Astrocyte of the cerebellum (primary cell): ENCODE data around the gene CAMTA1.

ENCODE experiments used
- DNase-seq: peaks from one replicate; pipeline ENCODE4 v3.0.0-alpha.2; 2011; ENCODE audit warnings: low read depth
- H3K4me3 ChIP-seq: 2 replicates; pipeline ENCODE4 v1.5.1; 2011; ENCODE audit warnings: mild to moderate bottlenecking, low read depth, low read length, moderate library complexity
- in situ Hi-C: cut with HindIII; loops from 2 replicates; pipeline ENCODE4 v1.10.0; 2017; ENCODE audit warnings: low sequenced_read_pairs
- TF ChIP-seq, protein P1 (sequence below): IDR thresholded peaks from 2 replicates; pipeline ENCODE4 v1.5.1; 2012; ENCODE audit warnings: low read length, low read depth, moderate library complexity, mild to moderate bottlenecking; ENCODE audit errors: missing control alignments

Gene CAMTA1

DNA sequence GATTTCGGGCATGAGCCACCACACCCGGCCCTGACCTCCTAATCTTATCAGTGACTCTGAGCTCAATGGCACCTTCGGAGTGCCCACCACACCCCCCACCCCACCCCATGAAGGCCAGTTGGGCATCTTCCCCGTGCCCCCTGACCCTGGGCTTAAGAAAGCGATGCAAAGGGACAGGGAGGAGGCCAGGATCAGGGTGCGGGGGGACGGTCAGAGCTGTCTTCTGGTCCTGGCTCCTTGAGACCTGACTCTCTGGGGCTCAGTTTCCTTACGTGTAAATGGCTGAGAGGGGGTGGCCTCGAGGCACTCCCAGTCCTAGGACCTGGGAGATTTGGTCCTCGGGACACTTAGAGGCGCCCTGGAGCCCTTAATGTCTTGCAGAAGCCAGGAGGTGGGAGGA, 881.9 kb downstream of the CAMTA1 start:
- in situ Hi-C loops, result no loop called here
- H3K4me3 ChIP-seq, result no peak overlapping the region
- no peak for DNase-seq
- TF ChIP-seq, protein P1, sequence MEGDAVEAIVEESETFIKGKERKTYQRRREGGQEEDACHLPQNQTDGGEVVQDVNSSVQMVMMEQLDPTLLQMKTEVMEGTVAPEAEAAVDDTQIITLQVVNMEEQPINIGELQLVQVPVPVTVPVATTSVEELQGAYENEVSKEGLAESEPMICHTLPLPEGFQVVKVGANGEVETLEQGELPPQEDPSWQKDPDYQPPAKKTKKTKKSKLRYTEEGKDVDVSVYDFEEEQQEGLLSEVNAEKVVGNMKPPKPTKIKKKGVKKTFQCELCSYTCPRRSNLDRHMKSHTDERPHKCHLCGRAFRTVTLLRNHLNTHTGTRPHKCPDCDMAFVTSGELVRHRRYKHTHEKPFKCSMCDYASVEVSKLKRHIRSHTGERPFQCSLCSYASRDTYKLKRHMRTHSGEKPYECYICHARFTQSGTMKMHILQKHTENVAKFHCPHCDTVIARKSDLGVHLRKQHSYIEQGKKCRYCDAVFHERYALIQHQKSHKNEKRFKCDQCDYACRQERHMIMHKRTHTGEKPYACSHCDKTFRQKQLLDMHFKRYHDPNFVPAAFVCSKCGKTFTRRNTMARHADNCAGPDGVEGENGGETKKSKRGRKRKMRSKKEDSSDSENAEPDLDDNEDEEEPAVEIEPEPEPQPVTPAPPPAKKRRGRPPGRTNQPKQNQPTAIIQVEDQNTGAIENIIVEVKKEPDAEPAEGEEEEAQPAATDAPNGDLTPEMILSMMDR, result no peak

DNA sequence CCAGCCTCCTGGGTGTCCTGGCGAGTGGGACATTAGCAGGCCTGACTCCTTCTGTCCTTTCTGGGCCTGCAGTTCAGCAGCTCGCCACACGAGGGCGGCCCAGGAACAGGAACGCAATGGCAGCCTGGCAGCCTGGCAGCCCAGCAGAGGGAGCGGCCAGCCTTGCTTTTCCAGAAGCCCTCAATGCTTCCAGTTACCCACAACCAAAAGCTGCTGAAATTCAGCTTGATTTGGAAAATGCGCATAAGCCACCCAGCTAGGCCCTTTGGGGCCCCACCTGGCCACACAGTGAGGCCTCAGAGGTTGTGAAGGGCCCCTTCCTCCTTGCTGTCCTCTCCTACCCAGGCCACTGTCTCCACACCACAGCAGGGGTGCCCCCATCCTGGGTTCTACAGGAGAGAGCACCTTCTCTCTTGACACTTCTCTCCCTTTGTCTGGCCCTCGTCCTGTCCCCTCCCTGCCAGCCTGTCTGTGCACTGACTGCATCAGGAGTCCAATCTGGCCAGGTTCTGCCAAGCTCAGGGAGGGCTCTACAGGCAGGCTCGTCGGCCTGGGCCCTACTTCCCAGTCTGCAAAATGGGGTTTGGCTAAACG, 882.5 kb downstream of the CAMTA1 start:
- peak; percentile 68 for DNase-seq
- TF ChIP-seq, protein P1, result peak; percentile 100
- no peak overlapping the region for H3K4me3 ChIP-seq
- in situ Hi-C loops, result no loop called here

DNA sequence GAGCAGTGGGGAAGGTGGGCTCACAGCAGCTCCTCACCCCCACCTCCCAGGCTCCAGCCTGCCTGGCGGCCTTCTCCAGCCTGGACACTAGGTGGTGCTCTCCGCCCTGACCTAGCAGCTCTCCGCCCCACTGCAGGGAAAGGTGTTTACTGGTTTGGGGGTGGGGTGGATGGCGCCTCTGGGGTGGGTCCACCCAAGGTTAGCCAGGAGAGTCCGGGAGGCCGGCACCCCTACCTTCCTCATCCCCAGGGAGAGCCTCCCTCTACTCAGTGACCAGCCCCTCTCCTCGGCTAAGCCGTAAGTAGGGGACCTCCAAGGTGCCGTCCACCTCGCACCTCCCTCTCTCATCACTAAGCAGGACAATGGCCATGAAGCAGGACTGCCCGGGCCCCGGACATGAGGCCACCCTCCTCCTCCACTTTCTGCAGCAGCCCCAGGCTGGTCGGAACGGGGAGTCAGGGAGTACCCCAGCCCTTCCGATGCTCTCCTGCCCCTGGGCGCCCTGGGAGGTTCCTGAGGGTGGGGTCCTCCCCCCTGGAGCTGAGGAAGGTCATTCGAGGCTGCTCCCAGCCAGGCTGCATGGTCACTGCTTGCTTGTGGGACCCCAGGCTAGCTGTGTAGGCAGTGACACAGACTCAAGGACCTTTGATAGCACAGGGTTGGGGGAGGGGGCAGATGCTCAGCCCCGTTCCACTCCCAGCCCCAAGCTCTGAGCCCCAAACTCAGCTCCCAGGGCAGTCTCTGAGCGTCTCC, 884.5 kb downstream of the CAMTA1 start:
- peak; percentile 15 for DNase-seq
- in situ Hi-C loops, result no loop called here
- no peak overlapping the region for H3K4me3 ChIP-seq
- TF ChIP-seq, protein P1, result peak; percentile 86

DNA sequence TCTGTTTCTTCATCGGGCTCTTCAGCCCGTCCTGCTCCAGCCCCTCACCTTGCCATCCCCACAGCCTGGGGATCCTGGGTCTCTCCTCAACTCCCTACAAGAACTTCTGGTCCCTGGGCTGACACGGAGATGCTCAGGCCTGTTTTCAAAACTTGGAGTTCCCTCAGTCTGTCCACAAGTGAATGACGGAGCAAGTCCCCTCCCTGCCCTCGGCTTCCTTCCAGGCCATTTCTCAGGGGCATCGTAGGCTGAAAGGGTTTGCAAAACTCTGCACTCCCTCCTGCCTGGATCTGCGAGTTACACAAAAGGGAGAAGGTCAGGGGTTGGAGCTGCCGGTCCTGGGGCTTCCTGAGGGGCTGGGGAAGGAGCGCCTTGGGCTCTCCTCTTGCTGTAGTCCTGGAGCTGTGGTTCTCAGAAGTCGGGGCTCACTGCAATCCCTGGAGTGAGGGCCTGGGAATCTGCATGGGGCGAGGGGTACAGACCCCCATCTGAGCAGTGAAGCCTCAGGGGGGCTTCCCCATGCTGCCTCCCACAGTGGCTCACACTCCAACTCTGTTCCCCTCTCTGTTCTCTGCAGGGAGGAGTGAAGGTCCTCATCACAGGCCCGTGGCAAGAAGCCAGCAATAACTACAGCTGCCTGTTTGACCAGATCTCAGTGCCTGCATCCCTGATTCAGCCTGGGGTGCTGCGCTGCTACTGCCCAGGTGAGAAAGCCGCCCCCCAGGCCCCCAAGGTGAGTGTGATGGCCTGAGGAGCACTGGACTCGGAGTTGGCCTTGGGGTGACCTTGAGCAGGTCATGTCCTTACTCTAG, 885.3 kb downstream of the CAMTA1 start:
- TF ChIP-seq, protein P1, result no peak
- in situ Hi-C loops, result no loop called here
- H3K4me3 ChIP-seq, result no peak overlapping the region
- no peak for DNase-seq

DNA sequence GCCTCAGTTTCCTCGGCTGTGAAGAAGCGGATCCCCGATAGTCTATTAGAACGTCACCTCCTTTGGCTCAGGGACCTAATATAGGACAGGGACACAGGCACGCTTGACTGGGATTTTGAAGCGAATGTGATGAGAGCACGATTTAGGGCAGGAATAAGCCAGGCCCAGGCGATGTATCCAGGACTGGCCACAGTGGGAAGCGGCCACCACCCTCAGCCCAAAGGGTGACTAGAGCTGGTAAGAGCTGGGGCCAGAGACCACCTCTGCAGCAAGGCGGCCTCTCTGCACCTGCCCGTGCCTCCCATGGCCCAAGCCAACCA, 885.9 kb downstream of the CAMTA1 start:
- TF ChIP-seq, protein P1, result no peak
- no peak for DNase-seq
- no peak overlapping the region for H3K4me3 ChIP-seq
- in situ Hi-C loops, result no loop called here

DNA sequence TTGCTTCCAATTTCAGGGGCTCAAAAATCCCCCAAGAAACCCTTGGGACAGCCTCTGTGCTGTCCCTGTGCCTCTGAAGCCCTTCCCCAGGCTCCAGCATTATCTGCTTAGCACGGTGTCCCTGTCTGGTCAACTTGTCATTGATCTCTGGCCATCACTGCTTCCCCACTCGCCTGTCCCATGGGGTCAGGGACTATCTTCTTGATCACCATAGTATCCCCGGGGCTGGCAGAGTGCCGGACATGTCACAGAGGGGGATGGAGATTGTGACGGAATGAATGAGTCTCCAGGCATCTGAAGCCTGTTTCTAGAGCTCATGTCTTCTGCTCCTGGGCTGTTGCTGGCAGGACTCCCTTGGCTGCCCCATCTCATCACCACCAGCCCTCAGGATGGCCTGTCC, 886.4 kb downstream of the CAMTA1 start:
- no peak for DNase-seq
- in situ Hi-C loops, result no loop called here
- no peak overlapping the region for H3K4me3 ChIP-seq
- TF ChIP-seq, protein P1, result no peak
